CD4-positive, alpha-beta T cell (primary cell): Measurements from ENCODE around the gene MPPED2. TPM values are rescaled to one million over a fixed set of nuclear protein-coding genes. Genes with fewer than 3 reads are reported as not detected.

Source experiments
- ATAC-seq: fragments of 200-7000 bp; cut with Tn5 transposase; one replicate; pipeline ENCODE4 v1.10.0; 2022; ENCODE audit warnings: mild to moderate bottlenecking; ENCODE audit not compliant: poor library complexity
- CTCF ChIA-PET: fragments of 350-600 bp; sonication (Branson Sonifier 250); formaldehyde crosslinking; loops from one replicate; lab custom pipeline; 2021; ENCODE audit warnings: antibody characterized with exemption, inconsistent platforms; lab: Charles Lee
- POLR2A ChIA-PET: fragments of 350-600 bp; sonication (Branson Sonifier 250); formaldehyde crosslinking; loops from one replicate; lab custom pipeline; 2021; ENCODE audit warnings: antibody characterized with exemption, inconsistent platforms; lab: Charles Lee
- DNase-seq, 14 experiments: peaks; one replicate each; pipeline ENCODE4 v3.0.0-alpha.2; 2013 to 2020; ENCODE audit warnings: mixed read lengths in 2 of 14
- H3K27ac ChIP-seq, 2 donors: one replicate each; pipeline versions ENCODE4 v1.5.1 to v1.7.0; 2013; ENCODE audit warnings: low read length in 2 of 2, low read depth in 1 of 2, mild to moderate bottlenecking in 1 of 2
- H3K27me3 ChIP-seq, 2 experiments: 1 replicate in 1 of 2; 2 replicates in 1 of 2; pipeline versions ENCODE4 v1.6.1 to v1.7.0; 2013; ENCODE audit warnings: low read length in 2 of 2, control low read depth in 1 of 2, mild to moderate bottlenecking in 1 of 2, moderate library complexity in 1 of 2; ENCODE audit not compliant: insufficient read depth in 2 of 2, control insufficient read depth in 1 of 2
- H3K36me3 ChIP-seq: one replicate; pipeline ENCODE4 v1.6.1; 2013; ENCODE audit warnings: low read length, control low read depth; ENCODE audit not compliant: insufficient read depth
- H3K4me1 ChIP-seq: one replicate; pipeline ENCODE4 v1.6.1; 2013; ENCODE audit warnings: low read length, control low read depth; ENCODE audit not compliant: insufficient read depth
- H3K4me3 ChIP-seq: one replicate; pipeline ENCODE4 v1.5.1; 2013; ENCODE audit warnings: mild to moderate bottlenecking, low read length, moderate library complexity
- H3K9me3 ChIP-seq, 2 experiments: 1 replicate in 1 of 2; 2 replicates in 1 of 2; pipeline versions ENCODE4 v1.6.1 to v1.7.0; 2013; ENCODE audit warnings: low read length in 2 of 2, mild to moderate bottlenecking in 2 of 2, control low read depth in 1 of 2, moderate library complexity in 1 of 2; ENCODE audit not compliant: control insufficient read depth in 1 of 2, insufficient read depth in 1 of 2
- H3K27ac Mint-ChIP-seq: one replicate; pipeline ENCODE4 v1.8.0; 2020; ENCODE audit warnings: mixed read lengths
- H3K27me3 Mint-ChIP-seq: one replicate; pipeline ENCODE4 v1.8.0; 2021; ENCODE audit warnings: mixed read lengths
- H3K36me3 Mint-ChIP-seq: one replicate; pipeline ENCODE4 v1.8.0; 2021; ENCODE audit warnings: low read depth, mixed read lengths
- H3K4me1 Mint-ChIP-seq: one replicate; pipeline ENCODE4 v1.8.0; 2021; ENCODE audit warnings: low read depth, mixed read lengths
- H3K4me3 Mint-ChIP-seq: one replicate; pipeline ENCODE4 v1.8.0; 2020; ENCODE audit warnings: mild to moderate bottlenecking, mixed read lengths
- H3K9me3 Mint-ChIP-seq: one replicate; pipeline ENCODE4 v1.8.0; 2020; ENCODE audit warnings: mixed read lengths
- intact Hi-C, 2 experiments: fragments of 100-400 bp; cut with DNase I in 1 of 2; cut with micrococcal nuclease in 1 of 2; formaldehyde crosslinking; loops; one replicate each; pipeline versions ENCODE4 v1.15.1 to v1.9.0; 2023 to 2025; cut with DNase I, micrococcal nuclease
- total RNA-seq, 174 experiments: library from RNA in 2 of 174; stranded (reverse) in 2 of 174; gene quantifications; one replicate each; pipeline ENCODE4 v1.2.3 and lab custom pipeline; 2021 to 2026
- TF ChIP-seq, protein P1 (sequence below): fragments of 200-600 bp; IDR thresholded peaks from one replicate; pipeline ENCODE4 v1.8.0; 2022; ENCODE audit warnings: antibody characterized with exemption, mild to moderate bottlenecking

The MPPED2 gene
- total RNA-seq, 2 experiments from 2014 or later, result 0.96 to 1.7 TPM

DNA sequence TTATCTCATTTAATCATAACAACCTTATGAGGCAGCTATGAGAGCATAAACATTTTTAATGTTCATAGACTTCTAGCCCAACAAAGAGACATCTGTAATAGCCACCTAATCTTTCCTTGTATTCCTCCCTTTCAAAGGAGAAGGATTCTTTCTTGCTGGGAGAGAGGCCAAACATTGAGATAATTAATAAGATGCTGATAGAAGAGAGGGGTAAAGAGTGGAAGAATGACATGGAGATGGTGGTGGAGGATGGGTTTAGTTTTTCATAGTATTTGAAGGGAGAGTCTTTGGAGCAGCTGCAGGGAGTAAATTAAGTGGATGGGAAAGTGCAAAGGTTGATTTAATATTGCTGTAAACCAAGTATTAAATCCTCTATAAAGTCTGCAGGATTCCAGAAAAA is 205.3 kb downstream of the MPPED2 start:
- no peak overlapping the region for H3K4me3 Mint-ChIP-seq
- H3K27me3 Mint-ChIP-seq, result peaks cover 8% of the 10 kb centered on the region
- Histone ChIP-seq H3K4me3 (no peak overlapping the region), H3K27ac (no peak overlapping the region), H3K9me3 (no peaks in the 10 kb centered on the region), H3K36me3 (no peaks in the 10 kb centered on the region), H3K4me1 (no peaks in the 10 kb centered on the region), H3K27me3 (no peaks in the 10 kb centered on the region)
- CTCF ChIA-PET, result no interaction called here
- H3K9me3 Mint-ChIP-seq, result no peaks in the 10 kb centered on the region
- no peaks in the 10 kb centered on the region for H3K36me3 Mint-ChIP-seq
- no peak overlapping the region for H3K27ac Mint-ChIP-seq
- ATAC-seq, result no peak
- DNase-seq, result no peak
- intact Hi-C loops, result no loop called here
- TF ChIP-seq, protein P1, sequence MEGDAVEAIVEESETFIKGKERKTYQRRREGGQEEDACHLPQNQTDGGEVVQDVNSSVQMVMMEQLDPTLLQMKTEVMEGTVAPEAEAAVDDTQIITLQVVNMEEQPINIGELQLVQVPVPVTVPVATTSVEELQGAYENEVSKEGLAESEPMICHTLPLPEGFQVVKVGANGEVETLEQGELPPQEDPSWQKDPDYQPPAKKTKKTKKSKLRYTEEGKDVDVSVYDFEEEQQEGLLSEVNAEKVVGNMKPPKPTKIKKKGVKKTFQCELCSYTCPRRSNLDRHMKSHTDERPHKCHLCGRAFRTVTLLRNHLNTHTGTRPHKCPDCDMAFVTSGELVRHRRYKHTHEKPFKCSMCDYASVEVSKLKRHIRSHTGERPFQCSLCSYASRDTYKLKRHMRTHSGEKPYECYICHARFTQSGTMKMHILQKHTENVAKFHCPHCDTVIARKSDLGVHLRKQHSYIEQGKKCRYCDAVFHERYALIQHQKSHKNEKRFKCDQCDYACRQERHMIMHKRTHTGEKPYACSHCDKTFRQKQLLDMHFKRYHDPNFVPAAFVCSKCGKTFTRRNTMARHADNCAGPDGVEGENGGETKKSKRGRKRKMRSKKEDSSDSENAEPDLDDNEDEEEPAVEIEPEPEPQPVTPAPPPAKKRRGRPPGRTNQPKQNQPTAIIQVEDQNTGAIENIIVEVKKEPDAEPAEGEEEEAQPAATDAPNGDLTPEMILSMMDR, result no peak
- H3K4me1 Mint-ChIP-seq, result no peaks in the 10 kb centered on the region
- POLR2A ChIA-PET, result no interaction called here

- ChIA-PET CTCF (interaction anchor here (0.9 kb wide), 1 partner anchor 12 kb away, joined by 3 read pairs; no protein-coding TSS in a partner anchor), POLR2A (interaction anchor here (0.9 kb wide), 1 partner anchor 11 kb away, joined by 3 read pairs; no protein-coding TSS in a partner anchor)
- ATAC-seq (no peak), DNase-seq (no peak)
- Mint-ChIP-seq H3K27me3 (peaks cover 8% of the 10 kb centered on the region), H3K9me3 (no peaks in the 10 kb centered on the region), H3K4me3 (no peak overlapping the region), H3K4me1 (no peaks in the 10 kb centered on the region), H3K36me3 (no peaks in the 10 kb centered on the region), H3K27ac (no peak overlapping the region)
- H3K27me3 ChIP-seq, result no peaks in the 10 kb centered on the region
- intact Hi-C loops, result no loop called here
- no peaks in the 10 kb centered on the region for H3K4me1 ChIP-seq
- no peaks in the 10 kb centered on the region for H3K36me3 ChIP-seq
- H3K9me3 ChIP-seq, result no peaks in the 10 kb centered on the region
- TF ChIP-seq, protein P1, result no peak
- no peak overlapping the region for H3K4me3 ChIP-seq
- H3K27ac ChIP-seq, result no peak overlapping the region
Observed at GRCh38 chr11:30377347-30377746, 208.8 kb downstream of the MPPED2 start.

GRCh38 chr11:30370164-30370563 is 216.0 kb downstream of the MPPED2 start:
- no peak overlapping the region for H3K27ac ChIP-seq
- no peaks in the 10 kb centered on the region for H3K9me3 Mint-ChIP-seq
- H3K27me3 ChIP-seq, result no peaks in the 10 kb centered on the region
- H3K4me3 Mint-ChIP-seq, result no peak overlapping the region
- no peaks in the 10 kb centered on the region for H3K4me1 ChIP-seq
- DNase-seq (no peak), ATAC-seq (no peak)
- no peaks in the 10 kb centered on the region for H3K36me3 ChIP-seq
- H3K4me1 Mint-ChIP-seq, result no peaks in the 10 kb centered on the region
- H3K9me3 ChIP-seq, result no peaks in the 10 kb centered on the region
- intact Hi-C loops, result no loop called here
- no peaks in the 10 kb centered on the region for H3K36me3 Mint-ChIP-seq
- TF ChIP-seq, protein P1, result no peak
- no peak overlapping the region for H3K4me3 ChIP-seq
- no peaks in the 10 kb centered on the region for H3K27me3 Mint-ChIP-seq
- H3K27ac Mint-ChIP-seq, result no peak overlapping the region
- CTCF ChIA-PET, result no interaction called here
- POLR2A ChIA-PET, result no interaction called here
